HepG2 (cell line): Measurements from ENCODE around the gene CSRNP3.

ENCODE experiments used
- DBP ChIP-seq: sonication (generic); formaldehyde crosslinking; IDR thresholded peaks from 2 replicates; pipeline ENCODE4 v1.4.0; 2020; ENCODE audit warnings: missing genetic modification reagents; ENCODE audit errors: not compliant biosample characterization
- SOX5 ChIP-seq: IDR thresholded peaks from 2 replicates; pipeline ENCODE4 v1.6.1; 2016; ENCODE audit warnings: borderline replicate concordance
- ZNF256 ChIP-seq: sonication (generic); formaldehyde crosslinking; conservative IDR thresholded peaks from 2 replicates; pipeline ENCODE4 v1.4.0; 2020; ENCODE audit warnings: missing genetic modification reagents
- ZNF550 ChIP-seq: sonication (generic); formaldehyde crosslinking; IDR thresholded peaks from 2 replicates; pipeline ENCODE4 v1.4.0; 2020; ENCODE audit warnings: mild to moderate bottlenecking, missing genetic modification reagents, borderline replicate concordance
- ZNF776 ChIP-seq: sonication (generic); formaldehyde crosslinking; IDR thresholded peaks from 2 replicates; pipeline ENCODE4 v1.4.0; 2020; ENCODE audit warnings: mild to moderate bottlenecking, missing genetic modification reagents
- TF ChIP-seq, protein P1 (sequence below): sonication (generic); formaldehyde crosslinking; IDR thresholded peaks from 2 replicates; pipeline ENCODE4 v1.5.0; 2020; ENCODE audit warnings: mild to moderate bottlenecking, missing genetic modification reagents, moderate library complexity
- TF ChIP-seq, protein P2 (sequence below): sonication (generic); formaldehyde crosslinking; IDR thresholded peaks from 2 replicates; pipeline ENCODE4 v1.5.0; 2020; ENCODE audit warnings: mild to moderate bottlenecking, missing genetic modification reagents
- TF ChIP-seq, protein P3 (sequence below): sonication (generic); formaldehyde crosslinking; IDR thresholded peaks from 2 replicates; pipeline ENCODE4 v1.5.0; 2020; ENCODE audit warnings: missing genetic modification reagents

DNA sequence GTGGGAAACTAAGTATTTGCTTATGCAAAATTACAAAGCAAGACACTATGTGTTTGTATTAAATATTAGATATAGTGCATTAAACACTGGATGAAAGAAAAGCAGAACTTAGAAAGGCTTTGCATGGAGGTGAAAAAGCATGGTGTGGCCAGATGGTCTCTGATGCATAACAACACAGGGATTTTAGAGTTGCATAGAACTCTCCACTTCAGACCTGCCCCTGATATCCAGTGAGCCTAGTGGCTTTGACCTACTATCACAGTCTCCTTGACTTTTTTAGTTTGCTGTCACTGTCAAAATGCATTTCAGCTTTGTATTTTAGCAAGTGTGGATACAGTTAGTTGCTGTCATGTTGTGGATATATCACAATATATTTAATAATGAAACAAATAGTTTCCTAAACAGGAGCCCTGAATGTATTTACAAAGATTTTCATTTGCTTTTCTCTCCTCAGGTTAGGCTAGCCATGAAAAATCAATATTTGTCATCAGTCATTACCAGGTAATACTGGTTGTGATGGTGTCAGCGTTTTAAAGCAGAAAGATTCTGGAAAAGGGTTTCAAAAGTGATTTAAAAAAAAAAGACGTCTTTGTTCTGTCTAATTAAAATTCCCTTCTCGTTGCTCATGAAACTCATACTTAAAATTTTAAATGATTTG is 5.2 kb downstream of the CSRNP3 start:
- TF ChIP-seq, protein P1, sequence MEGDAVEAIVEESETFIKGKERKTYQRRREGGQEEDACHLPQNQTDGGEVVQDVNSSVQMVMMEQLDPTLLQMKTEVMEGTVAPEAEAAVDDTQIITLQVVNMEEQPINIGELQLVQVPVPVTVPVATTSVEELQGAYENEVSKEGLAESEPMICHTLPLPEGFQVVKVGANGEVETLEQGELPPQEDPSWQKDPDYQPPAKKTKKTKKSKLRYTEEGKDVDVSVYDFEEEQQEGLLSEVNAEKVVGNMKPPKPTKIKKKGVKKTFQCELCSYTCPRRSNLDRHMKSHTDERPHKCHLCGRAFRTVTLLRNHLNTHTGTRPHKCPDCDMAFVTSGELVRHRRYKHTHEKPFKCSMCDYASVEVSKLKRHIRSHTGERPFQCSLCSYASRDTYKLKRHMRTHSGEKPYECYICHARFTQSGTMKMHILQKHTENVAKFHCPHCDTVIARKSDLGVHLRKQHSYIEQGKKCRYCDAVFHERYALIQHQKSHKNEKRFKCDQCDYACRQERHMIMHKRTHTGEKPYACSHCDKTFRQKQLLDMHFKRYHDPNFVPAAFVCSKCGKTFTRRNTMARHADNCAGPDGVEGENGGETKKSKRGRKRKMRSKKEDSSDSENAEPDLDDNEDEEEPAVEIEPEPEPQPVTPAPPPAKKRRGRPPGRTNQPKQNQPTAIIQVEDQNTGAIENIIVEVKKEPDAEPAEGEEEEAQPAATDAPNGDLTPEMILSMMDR (CRISPR knock-in tag), result no peak
- TF ChIP-seq DBP (CRISPR knock-in tag) (no peak), ZNF256 (CRISPR knock-in tag) (no peak), SOX5 (CRISPR knock-in tag) (no peak), ZNF550 (no peak), ZNF776 (CRISPR knock-in tag) (no peak)
- TF ChIP-seq, protein P2, sequence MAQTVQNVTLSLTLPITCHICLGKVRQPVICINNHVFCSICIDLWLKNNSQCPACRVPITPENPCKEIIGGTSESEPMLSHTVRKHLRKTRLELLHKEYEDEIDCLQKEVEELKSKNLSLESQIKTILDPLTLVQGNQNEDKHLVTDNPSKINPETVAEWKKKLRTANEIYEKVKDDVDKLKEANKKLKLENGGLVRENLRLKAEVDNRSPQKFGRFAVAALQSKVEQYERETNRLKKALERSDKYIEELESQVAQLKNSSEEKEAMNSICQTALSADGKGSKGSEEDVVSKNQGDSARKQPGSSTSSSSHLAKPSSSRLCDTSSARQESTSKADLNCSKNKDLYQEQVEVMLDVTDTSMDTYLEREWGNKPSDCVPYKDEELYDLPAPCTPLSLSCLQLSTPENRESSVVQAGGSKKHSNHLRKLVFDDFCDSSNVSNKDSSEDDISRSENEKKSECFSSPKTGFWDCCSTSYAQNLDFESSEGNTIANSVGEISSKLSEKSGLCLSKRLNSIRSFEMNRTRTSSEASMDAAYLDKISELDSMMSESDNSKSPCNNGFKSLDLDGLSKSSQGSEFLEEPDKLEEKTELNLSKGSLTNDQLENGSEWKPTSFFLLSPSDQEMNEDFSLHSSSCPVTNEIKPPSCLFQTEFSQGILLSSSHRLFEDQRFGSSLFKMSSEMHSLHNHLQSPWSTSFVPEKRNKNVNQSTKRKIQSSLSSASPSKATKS (CRISPR knock-in tag), result no peak
- TF ChIP-seq, protein P3, sequence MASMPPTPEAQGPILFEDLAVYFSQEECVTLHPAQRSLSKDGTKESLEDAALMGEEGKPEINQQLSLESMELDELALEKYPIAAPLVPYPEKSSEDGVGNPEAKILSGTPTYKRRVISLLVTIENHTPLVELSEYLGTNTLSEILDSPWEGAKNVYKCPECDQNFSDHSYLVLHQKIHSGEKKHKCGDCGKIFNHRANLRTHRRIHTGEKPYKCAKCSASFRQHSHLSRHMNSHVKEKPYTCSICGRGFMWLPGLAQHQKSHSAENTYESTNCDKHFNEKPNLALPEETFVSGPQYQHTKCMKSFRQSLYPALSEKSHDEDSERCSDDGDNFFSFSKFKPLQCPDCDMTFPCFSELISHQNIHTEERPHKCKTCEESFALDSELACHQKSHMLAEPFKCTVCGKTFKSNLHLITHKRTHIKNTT, result no peak
